ENCODE results near the gene SPATA45.
A peak's percentile ranks its signal among the peaks of the same experiment; 100 is the strongest.
"Not testable (repeated sequence)": the region's sequence is repeated elsewhere in the genome, so short reads cannot be mapped to it uniquely, and the experiment has no call there.

Gene SPATA45

DNA sequence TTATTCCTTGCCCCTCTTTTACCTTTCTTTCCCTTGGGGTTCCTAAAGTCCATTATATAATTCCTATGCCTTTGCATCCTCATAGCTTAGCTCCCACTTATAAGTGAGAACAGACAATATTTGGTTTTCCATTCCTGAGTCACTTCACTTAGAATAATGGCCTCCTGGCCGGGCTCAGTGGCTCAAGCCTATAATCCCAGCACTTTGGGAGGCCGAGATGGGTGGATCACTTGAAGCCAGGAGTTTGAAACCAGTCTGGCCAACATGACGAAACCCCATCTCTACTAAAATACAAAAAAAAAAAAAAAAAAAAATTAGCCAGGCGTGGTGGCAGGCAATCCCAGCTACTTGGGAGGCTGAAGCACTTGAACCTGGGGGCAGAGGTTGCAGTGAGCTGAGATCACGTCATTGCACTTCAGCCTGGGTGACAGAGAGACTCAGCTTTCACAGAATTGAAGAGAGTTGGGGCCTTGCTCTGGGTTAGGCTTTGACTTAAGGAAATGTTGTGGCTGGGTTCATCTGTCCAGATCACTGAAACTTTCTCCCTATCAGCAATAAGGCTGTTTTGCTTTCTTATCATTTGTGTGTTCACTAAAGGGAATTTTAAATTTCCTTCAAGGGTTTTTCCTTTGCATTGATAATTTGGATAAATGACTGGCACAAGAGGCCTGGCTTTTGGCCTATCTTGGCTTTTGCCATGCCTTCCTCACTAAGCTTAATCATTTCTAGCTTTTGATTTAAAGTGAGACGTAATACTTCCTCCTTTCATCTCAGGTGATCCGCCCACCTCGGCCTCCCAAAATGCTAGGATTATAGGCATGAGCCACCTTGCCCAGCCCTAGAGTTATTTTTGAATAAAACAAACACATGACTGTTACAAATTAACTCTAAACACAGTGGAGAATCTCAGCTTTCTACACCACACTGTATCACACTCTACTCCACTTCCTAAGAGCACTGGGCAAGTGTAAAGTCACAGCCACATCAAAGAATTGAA is 13.9 kb downstream of the SPATA45 start:
- not testable (repeated sequence) for H3K4me3 ChIP-seq (ENCODE audit: low read depth, low read length)

DNA sequence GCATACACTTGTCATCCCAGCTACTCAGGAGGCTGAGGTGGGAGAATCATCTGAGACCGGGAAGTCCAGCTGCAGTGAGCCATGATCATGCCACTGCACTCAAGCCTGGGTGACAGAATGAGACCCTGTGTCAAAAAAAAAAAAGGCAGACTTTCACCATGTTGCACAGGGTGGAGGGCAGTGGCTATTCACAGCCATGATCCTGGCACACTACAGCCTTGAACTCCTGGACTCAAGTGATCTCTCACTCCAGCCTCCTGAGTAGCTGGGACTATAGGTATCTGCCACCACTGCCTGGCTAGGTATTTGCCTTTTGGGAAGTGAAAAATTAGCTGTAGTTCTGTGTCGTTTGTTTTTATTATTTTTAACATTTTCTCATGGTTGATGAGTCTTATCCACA is 19.1 kb downstream of the SPATA45 start:
- H3K4me3 ChIP-seq (ENCODE audit: low read depth, low read length): no peak overlapping the region

DNA sequence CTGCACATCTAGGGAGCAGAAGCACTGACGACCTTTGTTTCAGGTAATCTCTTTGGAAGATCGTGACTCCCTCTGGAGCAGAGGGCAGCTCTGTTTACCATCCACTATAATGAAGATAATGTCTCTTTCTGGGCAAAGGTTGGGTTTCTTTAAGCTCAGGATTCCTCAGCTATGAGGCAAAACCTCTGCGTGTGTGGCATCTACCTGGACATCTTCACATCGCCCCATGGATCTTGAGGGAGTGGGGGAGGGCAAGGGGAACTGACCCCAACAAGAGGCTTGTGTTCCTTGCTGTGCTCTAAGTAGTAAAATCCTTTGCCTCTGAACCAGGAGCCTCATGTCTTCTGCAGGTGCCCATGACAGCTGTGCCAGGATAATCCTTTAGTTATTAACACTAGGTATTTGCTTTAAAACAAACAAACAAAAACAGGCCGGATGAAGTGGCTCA is 19.6 kb downstream of the SPATA45 start:
- no peak overlapping the region for H3K4me3 ChIP-seq (ENCODE audit: low read depth, low read length)

DNA sequence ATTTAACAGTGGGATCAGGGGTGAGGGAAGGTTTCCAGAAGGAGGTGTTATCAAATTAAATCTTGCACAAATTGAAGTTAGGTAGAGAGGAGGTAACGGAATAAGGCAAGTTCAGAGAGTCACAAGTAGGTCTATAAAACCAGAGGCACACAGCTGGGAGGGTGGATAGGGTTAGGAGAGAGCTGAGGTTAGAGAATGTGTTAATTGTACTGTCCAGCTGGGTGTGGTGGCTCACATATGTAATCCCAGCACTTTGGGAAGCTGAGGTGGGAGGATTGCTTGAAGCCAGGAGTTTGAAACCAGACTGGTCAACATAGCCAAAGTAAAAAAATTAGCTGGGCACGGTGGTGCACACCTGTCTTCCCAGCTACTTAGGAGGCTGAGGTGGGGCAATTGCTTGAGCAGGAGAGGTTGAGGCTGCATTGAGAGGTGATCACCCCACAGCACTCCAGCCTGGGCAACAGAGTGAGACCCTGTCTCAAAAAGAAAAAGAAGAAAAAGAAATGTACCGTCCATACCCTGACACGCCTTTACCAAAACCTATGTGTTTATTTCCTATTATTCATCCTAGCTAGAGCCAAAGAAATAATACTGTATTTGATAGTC is 20.2 kb downstream of the SPATA45 start:
- H3K4me3 ChIP-seq (ENCODE audit: low read depth, low read length): no peak overlapping the region

DNA sequence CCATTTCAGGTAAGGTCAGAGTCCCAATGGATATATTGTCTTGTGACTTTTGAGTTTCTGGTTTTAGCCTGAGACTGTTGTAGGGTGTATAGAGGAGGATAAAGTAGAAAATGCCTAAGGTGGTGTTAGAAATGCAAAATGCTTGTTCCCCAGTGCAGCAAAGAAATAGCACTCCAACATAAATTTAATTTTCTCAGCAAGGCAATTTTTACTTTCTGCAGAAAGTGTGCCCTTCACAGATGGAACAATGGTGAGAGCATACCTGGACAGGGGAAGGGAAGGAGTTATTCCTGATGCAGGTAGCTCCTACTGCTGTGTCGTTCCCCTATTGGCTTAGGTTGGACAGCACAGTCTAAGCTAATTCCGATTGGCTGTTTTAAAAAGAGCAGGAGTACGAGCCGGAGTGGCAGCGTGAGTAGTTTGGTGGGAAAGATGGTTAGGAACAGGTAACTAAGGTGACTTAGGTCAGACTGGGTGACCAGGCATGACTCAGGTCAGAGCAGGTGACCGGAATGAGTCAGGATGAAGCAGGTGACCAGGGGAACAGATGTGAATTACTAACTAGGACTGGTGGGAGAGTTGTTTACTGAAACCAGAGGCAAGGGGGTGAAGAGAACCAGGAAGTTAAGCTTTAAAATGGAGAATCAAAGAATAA is 21.5 kb downstream of the SPATA45 start:
- no peak overlapping the region for H3K4me3 ChIP-seq (ENCODE audit: low read depth, low read length)

DNA sequence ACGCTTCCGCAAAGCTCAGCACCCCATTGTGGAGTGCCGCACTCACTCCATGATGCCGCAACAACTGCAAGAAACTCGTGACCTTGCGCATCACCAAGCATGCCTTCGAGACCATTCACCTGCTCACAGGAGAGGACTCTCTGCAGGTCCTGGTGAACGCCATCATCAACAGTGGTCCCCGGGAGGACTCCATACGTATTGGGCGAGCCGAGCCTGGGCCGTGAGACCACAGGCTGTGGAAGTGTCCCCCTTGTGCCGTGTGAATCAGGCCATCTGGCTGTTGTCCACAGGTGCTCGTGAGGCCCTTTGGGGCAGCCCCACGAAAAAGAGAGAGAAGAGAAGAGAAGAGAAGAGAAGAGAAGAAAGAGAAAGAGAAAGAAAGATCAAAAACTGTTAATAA is 23.2 kb downstream of the SPATA45 start:
- no peak overlapping the region for H3K4me3 ChIP-seq (ENCODE audit: low read depth, low read length)

DNA sequence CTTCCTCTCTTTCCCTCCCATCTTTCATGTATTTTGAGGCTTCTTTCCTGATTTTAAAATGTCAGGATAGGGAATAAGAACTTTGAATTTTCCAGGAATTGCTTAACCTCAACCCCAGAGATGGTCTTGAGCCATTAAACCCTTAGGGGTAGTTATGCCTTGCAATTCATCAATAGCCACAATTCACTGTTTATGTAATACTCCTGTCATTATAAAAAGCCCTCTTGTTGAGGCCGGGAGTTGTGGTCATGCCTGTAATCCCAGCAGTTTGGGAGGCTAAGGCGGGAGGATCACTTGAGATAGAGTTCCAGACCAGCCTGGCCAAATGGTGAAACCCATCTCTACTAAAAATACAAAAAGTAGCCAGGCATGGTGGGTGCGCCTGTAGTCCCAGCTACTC is 24.5 kb downstream of the SPATA45 start:
- H3K4me3 ChIP-seq (ENCODE audit: low read depth, low read length): no peak overlapping the region

DNA sequence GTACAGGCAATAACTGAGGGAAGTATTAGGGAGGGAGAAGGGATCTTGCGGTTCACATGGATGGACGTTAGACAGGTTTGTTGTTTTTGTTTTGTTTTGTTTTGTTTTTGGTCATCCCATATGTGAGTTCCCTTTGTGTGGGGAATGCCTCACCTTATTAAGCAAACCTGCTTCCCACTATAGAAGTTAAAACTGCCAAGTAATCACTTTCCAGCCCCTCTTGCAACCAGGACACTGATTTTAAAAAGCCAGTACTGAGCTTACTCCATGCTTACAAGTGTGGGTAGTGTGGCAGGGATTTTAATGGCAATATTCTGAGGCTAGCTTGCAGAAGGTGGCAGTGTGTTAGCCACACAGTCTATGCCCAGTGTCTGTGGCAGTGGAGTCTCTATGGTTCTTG is 26.5 kb downstream of the SPATA45 start:
- H3K4me3 ChIP-seq (ENCODE audit: low read depth, low read length): no peak overlapping the region

DNA sequence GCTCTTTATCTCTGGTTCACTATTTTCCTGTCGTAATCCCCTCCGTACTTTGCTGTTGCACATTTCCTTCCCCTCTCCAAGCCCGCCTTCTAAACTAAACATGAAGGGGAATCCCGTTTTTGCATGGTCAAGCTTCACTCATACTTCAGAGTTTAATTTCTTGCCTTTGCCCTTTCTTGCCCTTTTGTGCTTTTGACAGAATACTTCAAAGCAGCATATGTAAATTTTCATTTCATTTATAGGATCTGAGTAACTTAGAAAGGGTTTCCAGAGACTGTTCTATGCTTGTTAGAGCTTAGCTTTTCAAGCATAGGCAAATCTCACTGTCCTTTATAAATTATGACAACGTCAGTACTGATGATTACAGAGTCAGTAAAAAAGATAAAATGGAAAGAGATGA is 27.7 kb downstream of the SPATA45 start:
- no peak overlapping the region for H3K4me3 ChIP-seq (ENCODE audit: low read depth, low read length)

DNA sequence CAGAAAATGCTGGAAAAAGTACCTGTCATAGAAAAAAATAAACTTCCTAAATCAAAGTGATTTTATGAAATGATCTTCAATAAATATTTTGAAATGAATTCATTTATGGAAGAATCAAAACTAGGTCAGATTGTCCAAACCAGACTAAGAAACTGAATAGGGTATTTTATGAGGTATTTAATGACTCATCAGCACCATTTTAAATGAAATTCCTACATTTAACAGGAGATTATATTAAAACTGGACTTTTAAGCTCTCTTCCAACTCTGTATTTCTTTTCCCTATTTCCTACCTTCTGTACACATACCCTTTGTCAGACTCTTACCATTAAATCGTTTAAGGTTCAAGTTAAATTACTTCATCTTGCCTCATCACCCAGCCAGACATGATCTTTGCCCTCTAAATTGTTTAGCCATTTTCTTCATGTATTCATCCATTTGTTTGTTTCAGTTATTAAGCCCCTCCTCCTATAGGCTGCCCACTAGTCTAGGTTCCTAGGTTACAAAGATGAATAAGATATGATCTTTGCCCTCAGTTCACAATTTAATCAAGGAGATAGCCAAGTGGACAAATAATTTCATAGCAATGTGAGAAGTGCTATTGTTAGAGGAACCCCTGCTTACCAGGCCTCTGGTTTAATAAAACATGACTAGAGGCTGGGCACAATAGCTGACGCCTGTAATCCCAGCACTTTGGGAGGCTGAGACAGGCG is 30.7 kb downstream of the SPATA45 start:
- H3K4me3 ChIP-seq (ENCODE audit: low read depth, low read length): no peak overlapping the region

DNA sequence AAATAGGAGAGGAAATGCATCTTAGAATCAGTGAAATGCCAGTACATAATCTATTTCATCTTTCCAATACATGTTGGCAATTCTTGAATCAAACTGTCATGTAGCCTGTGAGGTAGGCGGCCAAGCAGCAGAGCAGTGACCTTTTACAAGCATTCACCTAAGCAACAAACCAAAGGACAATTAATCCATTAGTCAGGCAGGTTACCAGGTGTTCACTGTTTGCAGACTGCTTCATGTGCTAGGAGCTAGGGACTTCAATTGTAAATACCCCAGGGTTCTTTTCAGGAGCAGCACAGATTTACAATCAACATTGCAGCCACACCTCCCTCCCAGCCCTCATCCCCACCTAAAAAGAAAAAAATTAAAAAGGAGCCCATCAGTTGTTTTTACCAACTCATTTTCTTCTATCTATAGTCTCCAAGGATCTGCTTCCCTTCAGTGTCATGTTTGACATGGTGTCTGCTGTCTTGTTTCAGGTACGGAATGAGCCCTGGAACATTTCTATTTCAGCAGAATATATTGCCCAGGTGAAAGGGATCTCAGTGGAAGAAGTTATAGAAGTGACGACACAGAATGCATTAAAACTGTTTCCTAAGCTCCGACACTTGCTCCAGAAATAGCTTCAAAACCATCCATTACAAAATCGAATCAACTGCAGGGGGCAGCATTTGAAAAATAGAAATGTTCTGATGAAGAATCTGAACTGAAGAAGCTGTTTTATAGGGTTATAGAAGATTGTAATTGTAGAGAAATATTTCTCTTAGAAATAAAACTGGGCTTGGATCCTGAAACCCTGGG is 32.7 kb downstream of the SPATA45 start:
- H3K4me3 ChIP-seq (ENCODE audit: low read depth, low read length): no peak overlapping the region

DNA sequence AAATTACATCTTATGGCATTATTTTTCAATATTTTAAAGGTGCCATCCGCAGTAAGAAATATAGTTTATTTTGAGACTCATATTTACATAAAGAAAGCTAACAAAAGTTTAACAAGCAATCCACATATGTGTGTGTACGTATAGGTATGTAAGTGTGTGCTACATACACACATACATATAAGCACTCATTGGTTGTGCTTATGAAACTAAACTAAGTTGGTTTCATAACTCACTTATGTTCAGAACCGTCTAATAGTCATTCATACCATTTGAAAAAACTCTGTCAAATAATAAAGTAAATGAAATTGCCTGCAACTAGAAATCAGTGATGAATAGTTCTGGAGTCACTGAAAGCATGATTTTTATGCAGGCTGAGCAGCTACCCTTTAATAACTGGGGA is 41.7 kb downstream of the SPATA45 start:
- no peak overlapping the region for H3K4me3 ChIP-seq (ENCODE audit: low read depth, low read length)

DNA sequence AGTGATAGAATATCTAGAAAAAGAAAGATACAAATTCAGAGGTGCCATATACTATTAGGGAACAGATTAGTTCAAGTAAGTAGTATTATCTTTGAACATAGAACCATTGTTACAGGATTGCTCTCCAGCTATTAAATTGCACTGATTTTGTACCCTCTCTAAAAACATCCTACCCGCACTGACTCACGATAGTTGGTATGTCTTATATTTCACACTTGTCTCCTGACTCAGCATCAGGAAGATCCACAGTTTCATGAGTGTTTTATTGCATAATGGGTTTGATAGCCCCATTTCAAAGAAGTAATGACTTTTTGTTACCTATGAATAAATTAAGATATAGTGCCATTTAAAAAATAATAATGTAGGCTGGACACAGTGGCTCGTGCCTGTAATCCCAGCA is 49.8 kb downstream of the SPATA45 start:
- no peak overlapping the region for H3K4me3 ChIP-seq (ENCODE audit: low read depth, low read length)

DNA sequence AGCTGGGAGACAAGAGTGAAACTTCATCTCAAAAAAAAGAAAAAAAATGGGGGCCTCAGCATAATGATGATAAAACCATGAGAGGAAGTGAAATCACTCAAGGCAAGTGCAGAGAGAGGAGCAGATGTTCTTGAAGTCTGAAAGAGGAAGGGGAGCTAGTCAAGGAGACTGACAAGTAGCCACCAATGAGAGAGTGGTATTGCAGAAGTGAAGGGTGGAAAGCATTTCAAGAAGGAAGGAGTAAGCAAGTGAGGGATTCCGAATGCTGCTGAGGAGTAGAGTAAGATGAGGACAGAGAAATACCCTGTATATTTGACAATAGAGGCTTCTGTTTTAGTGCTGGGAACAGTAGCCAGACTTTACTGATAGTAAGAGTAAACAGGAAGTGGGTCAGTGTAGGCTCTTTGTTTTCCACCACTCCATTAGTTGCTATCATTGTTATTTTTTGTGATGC is 52.9 kb downstream of the SPATA45 start:
- no peak overlapping the region for H3K4me3 ChIP-seq (ENCODE audit: low read depth, low read length)

DNA sequence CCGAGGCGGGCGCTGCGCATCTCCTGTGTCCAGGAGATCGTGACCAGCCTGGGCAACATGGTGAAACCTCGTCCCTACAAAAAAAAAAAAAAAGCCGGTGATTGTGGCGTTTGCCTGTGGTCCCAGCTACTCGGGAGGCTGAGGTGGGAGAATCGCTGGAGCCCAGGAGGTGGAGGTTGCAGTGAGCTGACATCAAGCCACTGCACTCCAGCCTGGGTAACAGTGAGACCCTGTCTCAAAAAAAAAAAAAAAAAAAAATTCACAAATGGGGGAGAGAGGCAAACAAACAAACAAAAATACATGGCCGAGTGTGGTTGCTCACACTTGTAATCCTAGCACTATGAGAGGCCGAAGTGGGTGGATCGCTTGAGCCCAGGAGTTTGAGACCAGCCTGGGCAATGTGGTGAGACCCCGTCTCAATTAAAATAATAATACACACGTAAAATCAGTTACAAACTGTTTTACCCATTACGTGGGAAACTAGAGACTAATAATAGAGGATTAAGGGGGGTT is 55.0 kb downstream of the SPATA45 start:
- H3K4me3 ChIP-seq (ENCODE audit: low read depth, low read length): peak overlapping the region; percentile 97

DNA sequence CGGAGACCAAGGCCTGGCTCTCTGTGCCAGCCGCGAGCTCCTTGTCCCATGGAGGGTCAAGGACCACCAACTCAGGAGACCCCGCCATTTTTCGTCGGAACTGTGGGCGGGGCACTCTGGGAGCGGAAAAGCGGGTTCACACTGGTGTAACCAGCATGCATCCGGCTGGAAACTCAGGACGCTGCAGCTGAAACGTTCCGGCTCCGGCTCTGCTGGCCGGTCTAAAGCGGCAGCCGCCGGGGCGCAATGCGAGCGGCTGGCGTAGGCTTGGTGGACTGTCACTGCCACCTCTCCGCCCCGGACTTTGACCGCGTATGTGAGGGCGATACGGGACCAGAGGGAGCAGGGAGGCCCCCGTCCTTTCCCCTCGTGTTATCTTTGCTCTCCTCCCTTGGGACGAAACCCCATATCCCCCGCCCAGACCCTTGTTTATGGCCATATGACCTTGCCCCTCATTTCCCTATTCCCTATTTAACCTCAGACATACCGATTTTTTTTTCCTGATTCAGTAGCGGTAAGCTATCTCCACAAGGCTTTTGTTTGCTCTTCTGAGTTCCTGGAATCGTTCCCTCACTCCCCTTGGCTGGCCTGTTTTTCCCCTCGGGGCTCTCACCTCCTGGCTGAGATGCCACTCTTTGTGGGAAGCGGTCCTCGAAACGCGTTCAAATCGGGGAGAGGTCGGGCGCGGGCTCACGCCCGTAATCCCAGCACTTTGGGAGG is 55.6 kb downstream of the SPATA45 start, which contains the start of the genes NSL1 and TATDN3:
Gene NSL1 (minus strand): TSS at position 102 of the 720 bp plus-strand sequence. CDS start 14 bp downstream, at position 88.
Gene TATDN3 (plus strand): TSS at position 219 of the 720 bp plus-strand sequence. CDS start 28 bp downstream, at position 247.
- H3K4me3 ChIP-seq (ENCODE audit: low read depth, low read length): peak within 1 kb of the TSS; percentile 97

DNA sequence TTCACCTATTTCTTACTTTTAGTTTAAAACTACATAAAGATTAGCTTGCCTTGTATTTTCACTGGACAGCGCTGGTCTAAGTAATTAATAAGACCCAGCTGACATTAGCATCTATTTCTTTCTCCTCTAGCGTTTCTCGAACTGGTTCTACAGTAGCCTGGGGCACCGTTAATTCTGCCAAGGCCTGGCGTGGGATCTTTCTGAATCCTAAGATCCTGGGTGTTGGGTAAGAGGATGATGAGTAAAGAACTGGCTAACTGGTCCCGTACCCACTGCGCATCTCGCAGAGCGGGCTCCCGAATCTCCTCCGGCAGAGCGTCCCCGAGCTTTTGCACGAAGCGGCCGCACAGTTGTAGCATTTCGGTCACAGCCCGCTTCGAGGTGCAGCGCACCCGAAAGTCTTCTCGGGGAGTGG is 56.2 kb downstream of the SPATA45 start:
- H3K4me3 ChIP-seq (ENCODE audit: low read depth, low read length): peak overlapping the region; percentile 97

DNA sequence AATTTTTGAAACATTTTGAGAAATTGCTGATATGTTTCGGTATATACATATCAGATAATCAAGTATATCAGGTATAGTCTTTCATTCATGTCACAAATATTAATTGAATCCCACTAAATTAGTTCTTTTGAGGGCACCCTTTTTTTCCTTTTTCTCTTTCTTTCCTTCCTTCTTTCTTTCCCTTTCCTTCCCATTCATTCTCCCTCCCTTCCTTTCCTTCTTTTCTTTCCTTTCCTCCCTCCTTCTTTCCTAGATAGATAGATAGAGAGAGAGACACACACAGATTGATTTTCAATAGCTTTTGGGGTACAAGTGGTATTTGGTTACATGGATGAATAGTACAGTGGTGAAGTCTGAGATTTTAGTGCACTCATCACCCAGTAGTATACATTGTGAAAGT is 61.6 kb downstream of the SPATA45 start:
- no peak overlapping the region for H3K4me3 ChIP-seq (ENCODE audit: low read depth, low read length)

DNA sequence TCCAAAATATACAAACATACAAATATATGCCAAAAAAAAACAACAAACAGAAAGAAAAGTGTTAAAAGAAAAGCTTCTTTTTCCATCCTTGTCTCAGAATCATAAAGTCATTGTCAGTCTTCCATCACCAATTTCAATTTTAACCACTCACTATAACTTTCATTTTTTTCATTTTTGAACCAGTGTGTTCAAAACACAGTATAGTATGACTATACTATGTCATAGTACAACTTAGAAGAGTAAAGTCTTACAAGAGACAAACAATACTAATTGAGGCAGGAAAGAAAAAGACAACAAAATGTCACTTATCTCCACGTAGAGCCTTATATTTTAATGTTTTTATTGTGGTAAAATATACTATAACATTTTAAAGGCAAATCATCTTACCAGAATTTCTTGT is 63.5 kb downstream of the SPATA45 start:
- H3K4me3 ChIP-seq (ENCODE audit: low read depth, low read length): no peak overlapping the region

Data from iPS-11a (cell line).